HFFc6 (cell line): Measurements from ENCODE around the gene SPRY2. TPM values are rescaled to one million over a fixed set of nuclear protein-coding genes. Genes with fewer than 3 reads are reported as not detected.

ENCODE experiments used
- DNase-seq: peaks from one replicate; pipeline ENCODE4 v3.0.0-alpha.2; 2018
- H3K27ac Mint-ChIP-seq: 2 replicates; pipeline ENCODE4 v1.8.0; 2020; ENCODE audit warnings: mild to moderate bottlenecking, mixed read lengths
- H3K27me3 Mint-ChIP-seq: 2 replicates; pipeline ENCODE4 v1.8.0; 2021; ENCODE audit warnings: mild to moderate bottlenecking, moderate library complexity, mixed read lengths; ENCODE audit not compliant: insufficient read depth
- H3K36me3 Mint-ChIP-seq: 2 replicates; pipeline ENCODE4 v1.8.0; 2021; ENCODE audit warnings: low read depth, mixed read lengths
- H3K4me1 Mint-ChIP-seq: 2 replicates; pipeline ENCODE4 v1.8.0; 2020; ENCODE audit warnings: low read depth, mixed read lengths
- H3K4me3 Mint-ChIP-seq: 2 replicates; pipeline ENCODE4 v1.8.0; 2020; ENCODE audit warnings: mild to moderate bottlenecking, moderate library complexity, mixed read lengths
- H3K9me3 Mint-ChIP-seq: 2 replicates; pipeline ENCODE4 v1.8.0; 2020; ENCODE audit warnings: mild to moderate bottlenecking, mixed read lengths
- total RNA-seq, 6 experiments: library from RNA; stranded (reverse); fragmentation: NEBNext Ultra II Directional; extraction: Animal tissue kit (Norgen Biotek cat#: 25700); gene quantifications; 2 replicates in 1 of 6; 3 replicates in 5 of 6; pipeline ENCODE4 v1.2.3, GENCODE V29; 2021
- TF ChIP-seq, protein P1 (sequence below): fragments of 200-600 bp; sonication (generic); IDR thresholded peaks from 2 replicates; pipeline ENCODE4 v1.5.0; 2021; ENCODE audit warnings: antibody characterized with exemption, mild to moderate bottlenecking

The SPRY2 gene
- total RNA-seq, 6 experiments from 2014 or later: 33.9 to 42.5 (median 41.5) TPM

DNA sequence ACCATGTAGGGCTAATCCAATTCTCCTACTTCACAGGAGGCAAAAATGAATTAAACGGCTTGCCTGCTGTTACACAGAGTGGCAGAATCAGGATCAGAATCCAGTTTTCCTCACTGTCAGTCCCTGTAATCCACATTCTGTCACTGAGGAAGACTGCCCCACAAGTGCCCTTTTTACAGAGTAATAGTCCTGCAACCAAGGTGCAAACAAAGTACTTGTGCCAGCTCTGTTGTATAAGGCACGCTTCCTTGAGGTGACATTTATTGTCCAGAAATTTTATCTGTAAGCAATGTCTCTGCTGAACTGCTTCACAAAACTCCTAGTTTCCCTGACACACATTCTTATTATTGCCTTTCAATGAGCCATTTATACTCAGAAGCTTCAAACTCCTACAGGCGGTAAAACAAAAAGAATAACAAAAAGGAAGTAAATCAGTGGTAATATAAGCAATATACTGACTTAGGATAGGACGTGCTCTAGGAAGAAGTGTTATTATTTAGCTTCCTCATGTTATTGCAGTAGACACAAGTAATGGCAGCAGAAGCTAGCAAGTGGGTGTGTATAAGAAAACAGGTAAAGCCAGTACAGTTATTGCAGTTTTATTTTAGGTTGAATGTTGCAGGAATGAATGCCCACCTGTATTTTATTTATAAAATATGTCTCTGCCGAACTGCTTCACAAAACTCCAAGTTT is 28.8 kb downstream of the SPRY2 start:
- H3K4me3 Mint-ChIP-seq: no peak overlapping the region
- H3K27me3 Mint-ChIP-seq: no peaks in the 10 kb centered on the region
- H3K36me3 Mint-ChIP-seq: no peaks in the 10 kb centered on the region
- TF ChIP-seq, protein P1, sequence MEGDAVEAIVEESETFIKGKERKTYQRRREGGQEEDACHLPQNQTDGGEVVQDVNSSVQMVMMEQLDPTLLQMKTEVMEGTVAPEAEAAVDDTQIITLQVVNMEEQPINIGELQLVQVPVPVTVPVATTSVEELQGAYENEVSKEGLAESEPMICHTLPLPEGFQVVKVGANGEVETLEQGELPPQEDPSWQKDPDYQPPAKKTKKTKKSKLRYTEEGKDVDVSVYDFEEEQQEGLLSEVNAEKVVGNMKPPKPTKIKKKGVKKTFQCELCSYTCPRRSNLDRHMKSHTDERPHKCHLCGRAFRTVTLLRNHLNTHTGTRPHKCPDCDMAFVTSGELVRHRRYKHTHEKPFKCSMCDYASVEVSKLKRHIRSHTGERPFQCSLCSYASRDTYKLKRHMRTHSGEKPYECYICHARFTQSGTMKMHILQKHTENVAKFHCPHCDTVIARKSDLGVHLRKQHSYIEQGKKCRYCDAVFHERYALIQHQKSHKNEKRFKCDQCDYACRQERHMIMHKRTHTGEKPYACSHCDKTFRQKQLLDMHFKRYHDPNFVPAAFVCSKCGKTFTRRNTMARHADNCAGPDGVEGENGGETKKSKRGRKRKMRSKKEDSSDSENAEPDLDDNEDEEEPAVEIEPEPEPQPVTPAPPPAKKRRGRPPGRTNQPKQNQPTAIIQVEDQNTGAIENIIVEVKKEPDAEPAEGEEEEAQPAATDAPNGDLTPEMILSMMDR: no peak
- H3K9me3 Mint-ChIP-seq: no peaks in the 10 kb centered on the region
- H3K4me1 Mint-ChIP-seq: peaks cover 17% of the 10 kb centered on the region
- no peak for DNase-seq
- no peak overlapping the region for H3K27ac Mint-ChIP-seq

- TF ChIP-seq, protein P1: no peak
- no peak overlapping the region for H3K27ac Mint-ChIP-seq
- no peaks in the 10 kb centered on the region for H3K36me3 Mint-ChIP-seq
- no peak for DNase-seq
- H3K4me1 Mint-ChIP-seq: peaks cover 31% of the 10 kb centered on the region
- no peaks in the 10 kb centered on the region for H3K27me3 Mint-ChIP-seq
- no peaks in the 10 kb centered on the region for H3K9me3 Mint-ChIP-seq
- no peak overlapping the region for H3K4me3 Mint-ChIP-seq
Observed at GRCh38 chr13:80309926-80310325, 31.0 kb downstream of the SPRY2 start.

DNA sequence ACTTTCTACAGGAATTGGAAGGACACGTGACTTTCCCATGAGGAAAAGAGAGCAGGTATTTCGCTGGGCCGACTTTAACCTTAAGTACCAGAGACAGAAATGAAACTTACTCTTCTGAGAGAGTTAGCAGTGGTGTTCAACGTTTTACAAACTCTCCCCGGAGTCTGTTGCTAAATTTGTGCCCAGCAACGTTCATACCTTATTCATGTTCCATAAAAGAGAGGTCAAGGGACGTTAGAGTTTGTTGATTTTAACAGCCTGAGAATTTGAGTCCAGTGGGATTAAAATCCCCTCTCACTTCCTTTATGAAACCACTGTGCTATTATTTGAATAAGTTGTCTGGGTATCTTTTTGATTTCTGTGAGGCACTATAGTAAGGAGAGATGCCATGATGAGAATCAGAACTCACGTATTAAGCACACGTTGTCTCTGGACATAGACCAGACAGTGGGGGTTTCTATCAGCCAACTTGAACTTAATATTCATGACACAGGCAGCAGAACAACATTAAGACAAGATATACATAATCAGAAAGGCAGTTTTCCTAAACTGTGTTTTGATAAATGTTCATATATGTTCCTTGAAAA is 33.4 kb downstream of the SPRY2 start:
- Mint-ChIP-seq H3K9me3 (no peaks in the 10 kb centered on the region), H3K36me3 (no peaks in the 10 kb centered on the region), H3K4me1 (peaks cover 20% of the 10 kb centered on the region), H3K27me3 (no peaks in the 10 kb centered on the region), H3K27ac (no peak overlapping the region), H3K4me3 (no peak overlapping the region)
- DNase-seq: no peak
- TF ChIP-seq, protein P1: no peak

- DNase-seq: no peak
- TF ChIP-seq, protein P1: no peak
- Mint-ChIP-seq H3K4me3 (peak overlapping the region; percentile 72; the same call in 1 of the 2 replicates), H3K9me3 (no peaks in the 10 kb centered on the region), H3K36me3 (no peaks in the 10 kb centered on the region), H3K27me3 (no peaks in the 10 kb centered on the region), H3K27ac (peak overlapping the region; percentile 12; the same call in 1 of the 2 replicates), H3K4me1 (peaks cover 20% of the 10 kb centered on the region)
Observed at GRCh38 chr13:80306337-80306972, 34.5 kb downstream of the SPRY2 start.

DNA sequence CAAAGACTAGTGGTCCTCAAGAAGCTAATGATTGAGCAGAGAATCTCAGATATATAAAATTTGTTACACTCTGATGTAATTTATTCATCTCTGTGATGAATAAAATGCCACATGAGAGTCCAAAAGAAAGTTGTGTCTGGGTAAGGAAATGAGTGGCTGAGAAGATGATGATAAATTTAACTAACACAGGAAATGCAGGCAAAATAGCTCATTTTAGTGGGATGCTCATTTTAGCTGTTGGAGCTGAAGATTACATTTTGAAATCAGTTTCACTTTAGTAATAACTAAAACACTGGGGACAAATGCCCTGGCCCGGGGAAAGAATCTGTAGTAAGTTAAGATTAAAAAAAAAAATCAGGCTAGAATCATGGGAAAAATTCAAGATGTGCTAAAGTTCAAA is 35.2 kb downstream of the SPRY2 start:
- Mint-ChIP-seq H3K27me3 (no peaks in the 10 kb centered on the region), H3K36me3 (no peaks in the 10 kb centered on the region), H3K27ac (peak overlapping the region; percentile 12), H3K9me3 (no peaks in the 10 kb centered on the region), H3K4me1 (peaks cover 20% of the 10 kb centered on the region), H3K4me3 (peak overlapping the region; percentile 72)
- DNase-seq: no peak
- TF ChIP-seq, protein P1: no peak
